IMR-90 (cell line): ENCODE results near the gene IQUB.
"Not testable (repeated sequence)": the region's sequence is repeated elsewhere in the genome, so short reads cannot be mapped to it uniquely, and the experiment has no call there.

Source experiments
- BHLHE40 ChIP-seq: fragments of 150-350 bp; IDR thresholded peaks from 2 replicates; pipeline ENCODE4 v1.6.1; 2016; ENCODE audit warnings: mild to moderate bottlenecking, low read depth, low read length
- FOS ChIP-seq: fragments of 150-350 bp; IDR thresholded peaks from 2 replicates; pipeline ENCODE4 v1.6.1; 2016; ENCODE audit warnings: low read depth, low read length
- MAFK ChIP-seq: IDR thresholded peaks from 2 replicates; pipeline ENCODE4 v1.6.1; 2012; ENCODE audit warnings: low read depth, low read length, improper control_type of control experiment
- MAZ ChIP-seq: IDR thresholded peaks from 2 replicates; pipeline ENCODE4 v1.6.1; 2012; ENCODE audit warnings: low read depth, mild to moderate bottlenecking, low read length, improper control_type of control experiment, moderate library complexity, borderline replicate concordance
- MXI1 ChIP-seq: IDR thresholded peaks from 2 replicates; pipeline ENCODE4 v1.6.1; 2012; ENCODE audit warnings: low read depth, mild to moderate bottlenecking, low read length, moderate library complexity, borderline replicate concordance
- POLR2A ChIP-seq: IDR thresholded peaks from 2 replicates; pipeline ENCODE4 v1.6.1; 2012; ENCODE audit warnings: mild to moderate bottlenecking, low read depth, low read length
- RAD21 ChIP-seq: IDR thresholded peaks from 2 replicates; pipeline ENCODE4 v1.6.1; 2012; ENCODE audit warnings: low read length, improper control_type of control experiment
- RCOR1 ChIP-seq: IDR thresholded peaks from 2 replicates; pipeline ENCODE4 v1.6.1; 2012; ENCODE audit warnings: mild to moderate bottlenecking, low read length, improper control_type of control experiment; ENCODE audit not compliant: insufficient replicate concordance
- RFX5 ChIP-seq: IDR thresholded peaks from 2 replicates; pipeline ENCODE4 v1.8.0; 2012; ENCODE audit warnings: low read depth, mild to moderate bottlenecking, low read length, moderate library complexity
- SMC3 ChIP-seq: fragments of 150-350 bp; IDR thresholded peaks from 2 replicates; pipeline ENCODE4 v1.6.1; 2016; ENCODE audit warnings: low read depth, mild to moderate bottlenecking, antibody characterized with exemption, low read length, moderate library complexity
- TF ChIP-seq, protein P1 (sequence below): conservative IDR thresholded peaks from 2 replicates; pipeline ENCODE4 v1.5.1; 2012; ENCODE audit warnings: mild to moderate bottlenecking, low read depth, low read length, improper control_type of control experiment
- TF ChIP-seq, protein P2 (sequence below): fragments of 150-350 bp; IDR thresholded peaks from 2 replicates; pipeline ENCODE4 v1.6.1; 2017; ENCODE audit warnings: mild to moderate bottlenecking, antibody characterized with exemption, low read length, low read depth

DNA sequence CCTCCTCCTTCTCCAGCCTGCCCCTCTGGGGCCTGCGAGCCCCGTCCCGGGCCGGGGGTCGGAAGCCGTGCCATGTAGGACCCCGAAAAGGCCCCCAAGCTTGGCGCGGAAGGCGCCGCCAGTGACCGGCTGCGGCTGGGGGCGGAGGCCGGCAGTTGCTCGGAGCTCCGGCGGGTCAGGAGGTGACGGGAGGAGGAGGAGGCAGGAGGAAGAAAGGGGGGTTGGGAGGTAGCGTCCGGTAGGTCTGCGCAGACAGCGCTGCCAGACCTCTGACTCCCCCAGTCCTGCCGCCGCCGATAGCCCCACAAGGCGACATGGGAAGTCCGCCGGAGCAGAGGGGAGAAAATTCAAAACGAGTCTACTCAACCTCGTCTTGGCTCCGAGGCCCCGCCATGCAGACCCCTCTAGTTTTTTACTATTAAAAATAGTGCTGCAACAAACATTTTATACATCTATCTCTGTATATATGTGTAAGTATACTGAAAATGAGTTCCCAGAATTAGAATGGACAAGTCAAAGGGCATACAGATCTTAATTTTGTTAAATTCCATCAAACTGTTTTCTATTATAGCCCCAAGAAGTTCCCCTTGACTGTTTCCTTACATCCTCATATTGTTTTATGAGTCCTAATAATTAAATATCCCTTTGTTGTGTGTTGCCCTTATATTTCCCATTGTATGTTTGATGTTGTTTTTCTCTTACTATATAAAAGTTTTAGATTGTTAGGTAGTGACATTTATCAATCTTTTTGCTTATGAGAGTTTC lies 1.4 kb downstream of the IQUB start:
- TF ChIP-seq POLR2A, RFX5, MAZ, FOS, RAD21, BHLHE40, MAFK, MXI1, SMC3, RCOR1: not testable (repeated sequence)
- TF ChIP-seq, protein P1, sequence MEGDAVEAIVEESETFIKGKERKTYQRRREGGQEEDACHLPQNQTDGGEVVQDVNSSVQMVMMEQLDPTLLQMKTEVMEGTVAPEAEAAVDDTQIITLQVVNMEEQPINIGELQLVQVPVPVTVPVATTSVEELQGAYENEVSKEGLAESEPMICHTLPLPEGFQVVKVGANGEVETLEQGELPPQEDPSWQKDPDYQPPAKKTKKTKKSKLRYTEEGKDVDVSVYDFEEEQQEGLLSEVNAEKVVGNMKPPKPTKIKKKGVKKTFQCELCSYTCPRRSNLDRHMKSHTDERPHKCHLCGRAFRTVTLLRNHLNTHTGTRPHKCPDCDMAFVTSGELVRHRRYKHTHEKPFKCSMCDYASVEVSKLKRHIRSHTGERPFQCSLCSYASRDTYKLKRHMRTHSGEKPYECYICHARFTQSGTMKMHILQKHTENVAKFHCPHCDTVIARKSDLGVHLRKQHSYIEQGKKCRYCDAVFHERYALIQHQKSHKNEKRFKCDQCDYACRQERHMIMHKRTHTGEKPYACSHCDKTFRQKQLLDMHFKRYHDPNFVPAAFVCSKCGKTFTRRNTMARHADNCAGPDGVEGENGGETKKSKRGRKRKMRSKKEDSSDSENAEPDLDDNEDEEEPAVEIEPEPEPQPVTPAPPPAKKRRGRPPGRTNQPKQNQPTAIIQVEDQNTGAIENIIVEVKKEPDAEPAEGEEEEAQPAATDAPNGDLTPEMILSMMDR = not testable (repeated sequence)
- TF ChIP-seq, protein P2, sequence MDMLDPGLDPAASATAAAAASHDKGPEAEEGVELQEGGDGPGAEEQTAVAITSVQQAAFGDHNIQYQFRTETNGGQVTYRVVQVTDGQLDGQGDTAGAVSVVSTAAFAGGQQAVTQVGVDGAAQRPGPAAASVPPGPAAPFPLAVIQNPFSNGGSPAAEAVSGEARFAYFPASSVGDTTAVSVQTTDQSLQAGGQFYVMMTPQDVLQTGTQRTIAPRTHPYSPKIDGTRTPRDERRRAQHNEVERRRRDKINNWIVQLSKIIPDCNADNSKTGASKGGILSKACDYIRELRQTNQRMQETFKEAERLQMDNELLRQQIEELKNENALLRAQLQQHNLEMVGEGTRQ = not testable (repeated sequence)
